Hematopoietic multipotent progenitor cell treated with erythropoietin and hydrocortisone succinate and interleukin-3 and kit ligand, for 8 days (in vitro differentiated cells): ENCODE measurements around the gene VAMP3.
A peak's percentile ranks its signal among the peaks of the same experiment; 100 is the strongest.
"Not testable (repeated sequence)": the region's sequence is repeated elsewhere in the genome, so short reads cannot be mapped to it uniquely, and the experiment has no call there.

Experiments
- DNase-seq: peaks from one replicate; pipeline ENCODE4 v3.0.0-alpha.2; 2015

Gene VAMP3

GRCh38 chr1:7769673-7770412 lies 1.3 kb upstream of the VAMP3 start:
- no peak for DNase-seq

- peak; percentile 47 for DNase-seq
Measured at GRCh38 chr1:7770669-7770996, 463 bp upstream of the VAMP3 start.

GRCh38 chr1:7771823-7772299 lies 765 bp downstream of the VAMP3 start:
- peak; percentile 23 for DNase-seq

- DNase-seq: no peak
Measured at GRCh38 chr1:7777591-7777990, 6.5 kb downstream of the VAMP3 start.

GRCh38 chr1:7778133-7778628 lies 7.1 kb downstream of the VAMP3 start:
- DNase-seq: no peak

GRCh38 chr1:7780976-7781375 lies 9.9 kb downstream of the VAMP3 start:
- no peak for DNase-seq

- no peak for DNase-seq
Measured at GRCh38 chr1:7781501-7781900, 10.4 kb downstream of the VAMP3 start.

GRCh38 chr1:7781923-7782495 lies 10.9 kb downstream of the VAMP3 start:
- DNase-seq: no peak

- peak; percentile 61 for DNase-seq
Measured at GRCh38 chr1:7783178-7783711, 12.1 kb downstream of the VAMP3 start.

- DNase-seq: peak; percentile 95
Measured at GRCh38 chr1:7783826-7784491, 12.9 kb downstream of the VAMP3 start, which contains the start of gene PER3. Gene PER3 (plus strand): TSS chr1:7784291. CDS start chr1:7784878, 587 bp downstream.

GRCh38 chr1:7784492-7785071 lies 13.5 kb downstream of the VAMP3 start:
- no peak for DNase-seq

GRCh38 chr1:7785108-7785507 lies 14.0 kb downstream of the VAMP3 start:
- DNase-seq: no peak

GRCh38 chr1:7786795-7787194 lies 15.7 kb downstream of the VAMP3 start:
- DNase-seq: no peak

GRCh38 chr1:7789828-7790227 lies 18.7 kb downstream of the VAMP3 start:
- DNase-seq: no peak

- not testable (repeated sequence) for DNase-seq
Measured at GRCh38 chr1:7791027-7791426, 19.9 kb downstream of the VAMP3 start.

- no peak for DNase-seq
Measured at GRCh38 chr1:7795406-7795805, 24.3 kb downstream of the VAMP3 start.

- no peak for DNase-seq
Measured at GRCh38 chr1:7805460-7805859, 34.4 kb downstream of the VAMP3 start.

- DNase-seq: peak; percentile 57
Measured at GRCh38 chr1:7808253-7808844, 37.3 kb downstream of the VAMP3 start.

- DNase-seq: no peak
Measured at GRCh38 chr1:7809742-7810141, 38.6 kb downstream of the VAMP3 start.

- DNase-seq: peak; percentile 17
Measured at GRCh38 chr1:7810395-7810794, 39.3 kb downstream of the VAMP3 start.

GRCh38 chr1:7811476-7811875 lies 40.4 kb downstream of the VAMP3 start:
- no peak for DNase-seq

- no peak for DNase-seq
Measured at GRCh38 chr1:7813677-7814373, 42.7 kb downstream of the VAMP3 start.
